ENCODE measurements around the gene HSP90AB1. TPM values are rescaled to one million over a fixed set of nuclear protein-coding genes. Genes with fewer than 3 reads are reported as not detected.
A peak's percentile ranks its signal among the peaks of the same experiment; 100 is the strongest.

Gene HSP90AB1
- total and polyA plus RNA-seq, 9 of the 15 experiments (the other 6 are each of a cell fraction or from before 2014, with no cell fraction given), result 1,780 to 3,358 (median 2,262) TPM

- TF ChIP-seq, protein P1, sequence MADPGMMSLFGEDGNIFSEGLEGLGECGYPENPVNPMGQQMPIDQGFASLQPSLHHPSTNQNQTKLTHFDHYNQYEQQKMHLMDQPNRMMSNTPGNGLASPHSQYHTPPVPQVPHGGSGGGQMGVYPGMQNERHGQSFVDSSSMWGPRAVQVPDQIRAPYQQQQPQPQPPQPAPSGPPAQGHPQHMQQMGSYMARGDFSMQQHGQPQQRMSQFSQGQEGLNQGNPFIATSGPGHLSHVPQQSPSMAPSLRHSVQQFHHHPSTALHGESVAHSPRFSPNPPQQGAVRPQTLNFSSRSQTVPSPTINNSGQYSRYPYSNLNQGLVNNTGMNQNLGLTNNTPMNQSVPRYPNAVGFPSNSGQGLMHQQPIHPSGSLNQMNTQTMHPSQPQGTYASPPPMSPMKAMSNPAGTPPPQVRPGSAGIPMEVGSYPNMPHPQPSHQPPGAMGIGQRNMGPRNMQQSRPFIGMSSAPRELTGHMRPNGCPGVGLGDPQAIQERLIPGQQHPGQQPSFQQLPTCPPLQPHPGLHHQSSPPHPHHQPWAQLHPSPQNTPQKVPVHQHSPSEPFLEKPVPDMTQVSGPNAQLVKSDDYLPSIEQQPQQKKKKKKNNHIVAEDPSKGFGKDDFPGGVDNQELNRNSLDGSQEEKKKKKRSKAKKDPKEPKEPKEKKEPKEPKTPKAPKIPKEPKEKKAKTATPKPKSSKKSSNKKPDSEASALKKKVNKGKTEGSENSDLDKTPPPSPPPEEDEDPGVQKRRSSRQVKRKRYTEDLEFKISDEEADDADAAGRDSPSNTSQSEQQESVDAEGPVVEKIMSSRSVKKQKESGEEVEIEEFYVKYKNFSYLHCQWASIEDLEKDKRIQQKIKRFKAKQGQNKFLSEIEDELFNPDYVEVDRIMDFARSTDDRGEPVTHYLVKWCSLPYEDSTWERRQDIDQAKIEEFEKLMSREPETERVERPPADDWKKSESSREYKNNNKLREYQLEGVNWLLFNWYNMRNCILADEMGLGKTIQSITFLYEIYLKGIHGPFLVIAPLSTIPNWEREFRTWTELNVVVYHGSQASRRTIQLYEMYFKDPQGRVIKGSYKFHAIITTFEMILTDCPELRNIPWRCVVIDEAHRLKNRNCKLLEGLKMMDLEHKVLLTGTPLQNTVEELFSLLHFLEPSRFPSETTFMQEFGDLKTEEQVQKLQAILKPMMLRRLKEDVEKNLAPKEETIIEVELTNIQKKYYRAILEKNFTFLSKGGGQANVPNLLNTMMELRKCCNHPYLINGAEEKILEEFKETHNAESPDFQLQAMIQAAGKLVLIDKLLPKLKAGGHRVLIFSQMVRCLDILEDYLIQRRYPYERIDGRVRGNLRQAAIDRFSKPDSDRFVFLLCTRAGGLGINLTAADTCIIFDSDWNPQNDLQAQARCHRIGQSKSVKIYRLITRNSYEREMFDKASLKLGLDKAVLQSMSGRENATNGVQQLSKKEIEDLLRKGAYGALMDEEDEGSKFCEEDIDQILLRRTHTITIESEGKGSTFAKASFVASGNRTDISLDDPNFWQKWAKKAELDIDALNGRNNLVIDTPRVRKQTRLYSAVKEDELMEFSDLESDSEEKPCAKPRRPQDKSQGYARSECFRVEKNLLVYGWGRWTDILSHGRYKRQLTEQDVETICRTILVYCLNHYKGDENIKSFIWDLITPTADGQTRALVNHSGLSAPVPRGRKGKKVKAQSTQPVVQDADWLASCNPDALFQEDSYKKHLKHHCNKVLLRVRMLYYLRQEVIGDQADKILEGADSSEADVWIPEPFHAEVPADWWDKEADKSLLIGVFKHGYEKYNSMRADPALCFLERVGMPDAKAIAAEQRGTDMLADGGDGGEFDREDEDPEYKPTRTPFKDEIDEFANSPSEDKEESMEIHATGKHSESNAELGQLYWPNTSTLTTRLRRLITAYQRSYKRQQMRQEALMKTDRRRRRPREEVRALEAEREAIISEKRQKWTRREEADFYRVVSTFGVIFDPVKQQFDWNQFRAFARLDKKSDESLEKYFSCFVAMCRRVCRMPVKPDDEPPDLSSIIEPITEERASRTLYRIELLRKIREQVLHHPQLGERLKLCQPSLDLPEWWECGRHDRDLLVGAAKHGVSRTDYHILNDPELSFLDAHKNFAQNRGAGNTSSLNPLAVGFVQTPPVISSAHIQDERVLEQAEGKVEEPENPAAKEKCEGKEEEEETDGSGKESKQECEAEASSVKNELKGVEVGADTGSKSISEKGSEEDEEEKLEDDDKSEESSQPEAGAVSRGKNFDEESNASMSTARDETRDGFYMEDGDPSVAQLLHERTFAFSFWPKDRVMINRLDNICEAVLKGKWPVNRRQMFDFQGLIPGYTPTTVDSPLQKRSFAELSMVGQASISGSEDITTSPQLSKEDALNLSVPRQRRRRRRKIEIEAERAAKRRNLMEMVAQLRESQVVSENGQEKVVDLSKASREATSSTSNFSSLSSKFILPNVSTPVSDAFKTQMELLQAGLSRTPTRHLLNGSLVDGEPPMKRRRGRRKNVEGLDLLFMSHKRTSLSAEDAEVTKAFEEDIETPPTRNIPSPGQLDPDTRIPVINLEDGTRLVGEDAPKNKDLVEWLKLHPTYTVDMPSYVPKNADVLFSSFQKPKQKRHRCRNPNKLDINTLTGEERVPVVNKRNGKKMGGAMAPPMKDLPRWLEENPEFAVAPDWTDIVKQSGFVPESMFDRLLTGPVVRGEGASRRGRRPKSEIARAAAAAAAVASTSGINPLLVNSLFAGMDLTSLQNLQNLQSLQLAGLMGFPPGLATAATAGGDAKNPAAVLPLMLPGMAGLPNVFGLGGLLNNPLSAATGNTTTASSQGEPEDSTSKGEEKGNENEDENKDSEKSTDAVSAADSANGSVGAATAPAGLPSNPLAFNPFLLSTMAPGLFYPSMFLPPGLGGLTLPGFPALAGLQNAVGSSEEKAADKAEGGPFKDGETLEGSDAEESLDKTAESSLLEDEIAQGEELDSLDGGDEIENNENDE (IDR thresholded peaks at IDR 0.05; ENCODE audit: low read depth, low read length), result no peak
- TF ChIP-seq ZNF609 (CRISPR knock-in tag; IDR thresholded peaks at IDR 0.05; ENCODE audit: borderline replicate concordance), result peak; percentile 86
- no peak for TF ChIP-seq SNIP1 (IDR thresholded peaks at IDR 0.05; ENCODE audit: low read depth)
- TF ChIP-seq DACH1 (IDR thresholded peaks at IDR 0.05; ENCODE audit: partially characterized antibody), result no peak
- TF ChIP-seq ZZZ3 (IDR thresholded peaks at IDR 0.05), result no peak
- peak; percentile 69 for TF ChIP-seq POU5F1 (IDR thresholded peaks at IDR 0.05; ENCODE audit: borderline replicate concordance, low read depth, low read length, partially characterized antibody)
- TF ChIP-seq ETV5 (CRISPR knock-in tag; IDR thresholded peaks at IDR 0.05; ENCODE audit: low read depth), result peak; percentile 97
- no peak for TF ChIP-seq MECOM (CRISPR knock-in tag; IDR thresholded peaks at IDR 0.05)
These were observed 719 bp downstream of the HSP90AB1 start (continued) for GRCh38 chr6:44247338-44248302.

All from K562 (cell line).